Stimulated activated CD8-positive, alpha-beta memory T cell treated with anti-CD3 and anti-CD28 coated beads, Interleukin-2, amount 100 ng/mL, for 1 hour (primary cell): Measurements from ENCODE around the gene ARHGAP6.

ENCODE experiments used
- DNase-seq, 2 donors: peaks; one replicate each; pipeline ENCODE4 v3.0.0-alpha.2; 2020; ENCODE audit warnings: low read depth in 2 of 2

Gene ARHGAP6

GRCh38 chrX:11461201-11462001 lies 204.3 kb downstream of the ARHGAP6 start:
- DNase-seq = no peak

GRCh38 chrX:11460347-11460746 lies 205.4 kb downstream of the ARHGAP6 start:
- DNase-seq = no peak

- no peak for DNase-seq
Observed at GRCh38 chrX:11458170-11458569, 207.6 kb downstream of the ARHGAP6 start.

GRCh38 chrX:11451151-11451550 lies 214.6 kb downstream of the ARHGAP6 start:
- DNase-seq = no peak

GRCh38 chrX:11450354-11450753 lies 215.4 kb downstream of the ARHGAP6 start:
- DNase-seq = no peak

GRCh38 chrX:11449613-11450012 lies 216.1 kb downstream of the ARHGAP6 start:
- no peak for DNase-seq

- DNase-seq = no peak
Observed at GRCh38 chrX:11447418-11447817, 218.3 kb downstream of the ARHGAP6 start.

- DNase-seq = no peak
Observed at GRCh38 chrX:11446949-11447348, 218.8 kb downstream of the ARHGAP6 start.

GRCh38 chrX:11446336-11446735 lies 219.4 kb downstream of the ARHGAP6 start:
- no peak for DNase-seq

GRCh38 chrX:11445540-11445939 lies 220.2 kb downstream of the ARHGAP6 start:
- DNase-seq = no peak

- DNase-seq = no peak
Observed at GRCh38 chrX:11444052-11444451, 221.7 kb downstream of the ARHGAP6 start.

GRCh38 chrX:11439846-11440245 lies 225.9 kb downstream of the ARHGAP6 start:
- no peak for DNase-seq

GRCh38 chrX:11438767-11439166 lies 227.0 kb downstream of the ARHGAP6 start:
- DNase-seq = no peak

GRCh38 chrX:11438380-11438723 lies 227.4 kb downstream of the ARHGAP6 start:
- DNase-seq = no peak

GRCh38 chrX:11437642-11438379 lies 227.9 kb downstream of the ARHGAP6 start:
- DNase-seq = no peak

GRCh38 chrX:11435568-11435967 lies 230.2 kb downstream of the ARHGAP6 start:
- DNase-seq = no peak

- no peak for DNase-seq
Observed at GRCh38 chrX:11434607-11435006, 231.1 kb downstream of the ARHGAP6 start.

- no peak for DNase-seq
Observed at GRCh38 chrX:11431786-11432185, 233.9 kb downstream of the ARHGAP6 start.

GRCh38 chrX:11430271-11430670 lies 235.4 kb downstream of the ARHGAP6 start:
- DNase-seq = no peak

- no peak for DNase-seq
Observed at GRCh38 chrX:11429538-11430085, 236.1 kb downstream of the ARHGAP6 start.

- DNase-seq = no peak
Observed at GRCh38 chrX:11427453-11428071, 238.2 kb downstream of the ARHGAP6 start.

- no peak for DNase-seq
Observed at GRCh38 chrX:11426712-11427452, 238.8 kb downstream of the ARHGAP6 start.
